ENCODE results near the gene FBXW7. TPM values are rescaled to one million over a fixed set of nuclear protein-coding genes. Genes with fewer than 3 reads are reported as not detected.
A peak's percentile ranks its signal among the peaks of the same experiment; 100 is the strongest.

The FBXW7 gene
- total and polyA plus RNA-seq, 2 of the 13 experiments (the other 11 are each of a cell fraction or from before 2014, with no cell fraction given) = 5.0 to 40.9 TPM

- TF ChIP-seq XBP1 (CRISPR knock-in tag; IDR thresholded peaks at IDR 0.05) (no peak), NFYC (CRISPR knock-in tag; IDR thresholded peaks at IDR 0.05) (no peak), HDAC2 (CRISPR knock-in tag; IDR thresholded peaks at IDR 0.05) (no peak), HNRNPLL (IDR thresholded peaks at IDR 0.05; ENCODE audit: low read depth, low read length, poor library complexity, severe bottlenecking) (peak; percentile 67), MEIS2 (CRISPR knock-in tag; IDR thresholded peaks at IDR 0.05) (no peak), ZNF124 (CRISPR knock-in tag; IDR thresholded peaks at IDR 0.05) (no peak), NFE2 (CRISPR knock-in tag; IDR thresholded peaks at IDR 0.05) (no peak), ZNF251 (CRISPR knock-in tag; IDR thresholded peaks at IDR 0.05) (no peak), POGZ (CRISPR knock-in tag; IDR thresholded peaks at IDR 0.05) (no peak), HNF4A (CRISPR knock-in tag; IDR thresholded peaks at IDR 0.05) (no peak), ZC3H13 (CRISPR knock-in tag; IDR thresholded peaks at IDR 0.05) (no peak), ZNF883 (CRISPR knock-in tag; IDR thresholded peaks at IDR 0.05; ENCODE audit: not compliant biosample characterization) (no peak), ZNF672 (CRISPR knock-in tag; IDR thresholded peaks at IDR 0.05) (no peak), MYC (CRISPR knock-in tag; IDR thresholded peaks at IDR 0.05; ENCODE audit: borderline replicate concordance) (no peak), CSRNP2 (CRISPR knock-in tag; conservative IDR thresholded peaks at IDR 0.05; ENCODE audit: low read depth) (no peak), PRPF4 (IDR thresholded peaks at IDR 0.05; ENCODE audit: low read depth, low read length, poor library complexity, severe bottlenecking) (no peak), KMT2A (CRISPR knock-in tag; IDR thresholded peaks at IDR 0.05) (peak; percentile 46; the same call in 1 of the 2 replicates), ZSCAN5A (CRISPR knock-in tag; IDR thresholded peaks at IDR 0.05; ENCODE audit: borderline replicate concordance) (no peak), MEF2D (CRISPR knock-in tag; IDR thresholded peaks at IDR 0.05) (no peak)
- TF ChIP-seq, protein P1, sequence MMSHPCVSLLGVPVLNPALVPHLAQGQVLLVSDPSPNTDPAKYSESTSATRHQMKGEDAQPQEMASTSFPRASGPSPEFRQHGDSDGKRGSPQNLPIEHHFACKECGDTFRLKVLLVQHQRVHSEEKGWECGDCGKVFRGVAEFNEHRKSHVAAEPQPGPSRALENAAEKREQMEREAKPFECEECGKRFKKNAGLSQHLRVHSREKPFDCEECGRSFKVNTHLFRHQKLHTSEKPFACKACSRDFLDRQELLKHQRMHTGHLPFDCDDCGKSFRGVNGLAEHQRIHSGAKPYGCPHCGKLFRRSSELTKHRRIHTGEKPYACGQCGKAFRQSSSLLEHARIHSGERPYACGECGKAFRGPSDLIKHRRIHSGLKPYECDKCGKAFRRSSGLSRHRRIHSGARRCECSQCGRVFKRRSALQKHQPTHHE (CRISPR knock-in tag; IDR thresholded peaks at IDR 0.05; ENCODE audit: borderline replicate concordance) = no peak
- TF ChIP-seq, protein P2, sequence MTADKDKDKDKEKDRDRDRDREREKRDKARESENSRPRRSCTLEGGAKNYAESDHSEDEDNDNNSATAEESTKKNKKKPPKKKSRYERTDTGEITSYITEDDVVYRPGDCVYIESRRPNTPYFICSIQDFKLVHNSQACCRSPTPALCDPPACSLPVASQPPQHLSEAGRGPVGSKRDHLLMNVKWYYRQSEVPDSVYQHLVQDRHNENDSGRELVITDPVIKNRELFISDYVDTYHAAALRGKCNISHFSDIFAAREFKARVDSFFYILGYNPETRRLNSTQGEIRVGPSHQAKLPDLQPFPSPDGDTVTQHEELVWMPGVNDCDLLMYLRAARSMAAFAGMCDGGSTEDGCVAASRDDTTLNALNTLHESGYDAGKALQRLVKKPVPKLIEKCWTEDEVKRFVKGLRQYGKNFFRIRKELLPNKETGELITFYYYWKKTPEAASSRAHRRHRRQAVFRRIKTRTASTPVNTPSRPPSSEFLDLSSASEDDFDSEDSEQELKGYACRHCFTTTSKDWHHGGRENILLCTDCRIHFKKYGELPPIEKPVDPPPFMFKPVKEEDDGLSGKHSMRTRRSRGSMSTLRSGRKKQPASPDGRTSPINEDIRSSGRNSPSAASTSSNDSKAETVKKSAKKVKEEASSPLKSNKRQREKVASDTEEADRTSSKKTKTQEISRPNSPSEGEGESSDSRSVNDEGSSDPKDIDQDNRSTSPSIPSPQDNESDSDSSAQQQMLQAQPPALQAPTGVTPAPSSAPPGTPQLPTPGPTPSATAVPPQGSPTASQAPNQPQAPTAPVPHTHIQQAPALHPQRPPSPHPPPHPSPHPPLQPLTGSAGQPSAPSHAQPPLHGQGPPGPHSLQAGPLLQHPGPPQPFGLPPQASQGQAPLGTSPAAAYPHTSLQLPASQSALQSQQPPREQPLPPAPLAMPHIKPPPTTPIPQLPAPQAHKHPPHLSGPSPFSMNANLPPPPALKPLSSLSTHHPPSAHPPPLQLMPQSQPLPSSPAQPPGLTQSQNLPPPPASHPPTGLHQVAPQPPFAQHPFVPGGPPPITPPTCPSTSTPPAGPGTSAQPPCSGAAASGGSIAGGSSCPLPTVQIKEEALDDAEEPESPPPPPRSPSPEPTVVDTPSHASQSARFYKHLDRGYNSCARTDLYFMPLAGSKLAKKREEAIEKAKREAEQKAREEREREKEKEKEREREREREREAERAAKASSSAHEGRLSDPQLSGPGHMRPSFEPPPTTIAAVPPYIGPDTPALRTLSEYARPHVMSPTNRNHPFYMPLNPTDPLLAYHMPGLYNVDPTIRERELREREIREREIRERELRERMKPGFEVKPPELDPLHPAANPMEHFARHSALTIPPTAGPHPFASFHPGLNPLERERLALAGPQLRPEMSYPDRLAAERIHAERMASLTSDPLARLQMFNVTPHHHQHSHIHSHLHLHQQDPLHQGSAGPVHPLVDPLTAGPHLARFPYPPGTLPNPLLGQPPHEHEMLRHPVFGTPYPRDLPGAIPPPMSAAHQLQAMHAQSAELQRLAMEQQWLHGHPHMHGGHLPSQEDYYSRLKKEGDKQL (CRISPR knock-in tag; IDR thresholded peaks at IDR 0.05; ENCODE audit: low read depth) = no peak
These were observed 1.1 kb downstream of the FBXW7 start (continued) for GRCh38 chr4:152534541-152535359.

All from HepG2 (cell line).